ENCODE measurements around the gene ZSCAN5C. TPM values are rescaled to one million over a fixed set of nuclear protein-coding genes. Genes with fewer than 3 reads are reported as not detected.
"Not testable (repeated sequence)": the region's sequence is repeated elsewhere in the genome, so short reads cannot be mapped to it uniquely, and the experiment has no call there.

ZSCAN5C gene
- total RNA-seq, 1 donor, result not detected

DNA sequence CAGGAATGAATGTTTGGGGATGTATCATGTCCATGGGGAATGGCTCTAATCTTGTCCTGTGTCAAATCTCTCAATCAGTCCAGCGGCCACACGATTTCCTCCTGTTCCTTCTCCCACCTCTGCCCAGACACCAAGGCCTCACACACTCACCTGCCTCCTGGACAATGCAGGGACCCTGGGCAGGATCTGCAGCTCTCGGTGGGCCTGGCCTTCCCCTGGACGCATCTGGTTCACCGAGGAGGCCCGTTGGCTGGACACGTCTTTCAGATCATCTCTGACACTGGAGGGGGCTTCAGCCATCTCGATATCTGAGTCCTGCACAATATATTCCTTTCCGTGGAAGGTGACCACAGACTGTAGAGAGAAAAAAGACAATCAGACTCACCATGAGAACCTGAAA, 21.4 kb downstream of the ZSCAN5C start:
- no peak for DNase-seq (ENCODE audit: low read depth)
- TF ChIP-seq CTCF (IDR thresholded peaks at IDR 0.05; ENCODE audit: insufficient read depth, low read depth, low read length), result no peak
- H3K4me3 ChIP-seq (ENCODE audit: low read depth, low read length), result no peak overlapping the region

- no peak overlapping the region for H3K4me3 ChIP-seq (ENCODE audit: low read depth, low read length)
- DNase-seq (ENCODE audit: low read depth), result no peak
- no peak for TF ChIP-seq CTCF (IDR thresholded peaks at IDR 0.05; ENCODE audit: insufficient read depth, low read depth, low read length)
Measured at GRCh38 chr19:56245121-56245740, 43.2 kb downstream of the ZSCAN5C start.

DNA sequence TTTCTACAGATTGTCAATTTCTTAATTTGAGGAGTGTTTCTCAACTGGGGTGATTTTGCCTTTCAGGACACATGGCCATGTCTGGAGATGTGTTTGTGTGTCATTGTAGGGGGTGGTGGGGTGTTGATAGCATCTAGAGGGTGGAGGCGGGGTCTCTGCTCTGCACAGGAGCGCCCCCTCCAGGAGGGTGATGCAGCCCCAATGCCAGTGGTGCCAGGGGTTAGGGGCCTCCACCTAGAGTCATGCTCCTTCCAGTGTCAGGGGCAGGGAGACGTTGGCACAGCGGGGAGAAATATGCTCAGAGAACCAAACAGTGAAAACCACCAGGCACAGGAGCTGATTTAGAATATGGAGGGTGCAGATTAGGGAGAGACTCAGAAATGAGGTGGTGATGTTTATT, 43.7 kb downstream of the ZSCAN5C start:
- DNase-seq (ENCODE audit: low read depth); H3K4me3 ChIP-seq (ENCODE audit: low read depth, low read length): not testable (repeated sequence)

- DNase-seq (ENCODE audit: low read depth); H3K4me3 ChIP-seq (ENCODE audit: low read depth, low read length): not testable (repeated sequence)
Measured at GRCh38 chr19:56248736-56249338, 46.8 kb downstream of the ZSCAN5C start.

DNA sequence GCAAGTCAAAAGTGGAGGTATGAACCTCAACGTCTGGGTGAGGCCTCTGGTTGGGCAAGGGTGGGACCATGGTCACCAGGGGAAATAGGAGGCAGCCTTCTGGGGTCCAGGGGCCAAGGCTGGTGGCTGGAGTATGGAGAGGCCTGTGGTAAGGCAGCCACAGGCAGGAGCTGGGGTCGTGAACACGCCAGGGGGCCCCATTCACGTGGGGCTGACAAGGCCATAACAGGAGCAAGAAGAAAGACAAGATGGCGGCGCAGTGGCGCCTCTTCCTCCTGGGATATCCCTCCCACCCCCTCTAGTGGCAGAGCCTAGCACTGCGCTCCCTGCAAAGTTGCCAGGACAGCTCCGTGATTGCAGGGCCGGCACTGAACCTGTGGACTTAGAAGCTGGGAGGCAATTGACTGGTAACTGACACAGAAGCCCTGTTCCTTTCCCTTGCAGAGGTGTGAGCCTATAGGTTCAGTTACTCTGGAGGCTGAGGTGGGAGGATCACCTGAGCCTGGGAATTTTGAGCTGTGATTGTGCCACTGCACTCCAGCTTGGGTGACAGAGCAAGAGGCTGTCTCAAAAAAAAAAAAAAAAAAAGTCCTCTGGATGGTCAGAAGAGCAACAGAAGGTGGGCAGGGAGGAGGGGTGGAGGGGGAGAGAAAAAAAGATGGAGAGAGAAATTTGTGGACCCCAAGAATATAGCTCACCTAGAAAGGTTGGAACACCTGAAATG, 50.8 kb downstream of the ZSCAN5C start:
- TF ChIP-seq CTCF (IDR thresholded peaks at IDR 0.05; ENCODE audit: insufficient read depth, low read depth, low read length), result peak; percentile 97
- DNase-seq (ENCODE audit: low read depth), result peak; percentile 64
- H3K4me3 ChIP-seq (ENCODE audit: low read depth, low read length), result no peak overlapping the region

DNA sequence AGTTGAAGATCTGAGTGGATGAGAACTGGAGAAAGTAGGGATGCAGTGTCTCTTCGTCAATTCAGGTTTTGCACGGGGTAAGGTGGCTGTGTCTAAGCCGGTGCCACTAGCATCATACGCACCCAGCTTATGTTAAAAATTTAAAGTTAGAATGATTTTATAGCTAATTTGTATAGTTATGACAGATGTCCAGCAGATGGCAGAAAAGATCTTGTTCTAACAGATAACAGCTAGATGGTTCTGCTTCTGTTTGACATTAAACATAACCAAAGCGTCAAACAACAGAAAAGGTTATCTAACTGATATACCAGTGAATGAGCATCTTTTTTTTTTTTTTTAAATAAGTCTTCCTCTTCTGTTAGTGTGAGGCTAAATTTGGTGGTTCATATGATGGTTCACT, 51.7 kb downstream of the ZSCAN5C start:
- no peak overlapping the region for H3K4me3 ChIP-seq (ENCODE audit: low read depth, low read length)
- DNase-seq (ENCODE audit: low read depth), result peak; percentile 70
- peak; percentile 42 for TF ChIP-seq CTCF (IDR thresholded peaks at IDR 0.05; ENCODE audit: insufficient read depth, low read depth, low read length)

- DNase-seq (ENCODE audit: low read depth), result no peak
- TF ChIP-seq CTCF (IDR thresholded peaks at IDR 0.05; ENCODE audit: insufficient read depth, low read depth, low read length), result no peak
- H3K4me3 ChIP-seq (ENCODE audit: low read depth, low read length), result no peak overlapping the region
Measured at GRCh38 chr19:56258272-56258671, 56.2 kb downstream of the ZSCAN5C start.

Other genes starting within 250 kb of the ZSCAN5C start
- not detected in 2 replicates for gene NLRP5, start 215.5 kb upstream of the ZSCAN5C start, total RNA-seq
- gene ZNF787, start 81.0 kb upstream of the ZSCAN5C start, total RNA-seq, result 25.0 and 33.2 TPM in 2 replicates
- gene ZNF444, start 61.0 kb upstream of the ZSCAN5C start, total RNA-seq, result 14.2 and 16.4 TPM in 2 replicates
- gene GALP, start 26.3 kb upstream of the ZSCAN5C start, total RNA-seq, result not detected in 2 replicates
- gene ZSCAN5B, start 4.5 kb upstream of the ZSCAN5C start, total RNA-seq, result not detected in 2 replicates
- gene EDDM13, start 70.5 kb downstream of the ZSCAN5C start, total RNA-seq, result not detected in 2 replicates
- gene ZSCAN5A, start 112.6 kb downstream of the ZSCAN5C start, total RNA-seq, result 6.5 and 8.4 TPM in 2 replicates
- gene ZNF582, start 191.3 kb downstream of the ZSCAN5C start, total RNA-seq, result 2.3 and 2.6 TPM in 2 replicates
- gene ZNF583, start 202.1 kb downstream of the ZSCAN5C start, total RNA-seq, result 7.1 and 9.1 TPM in 2 replicates

All from fibroblast of villous mesenchyme (primary cell).